ENCODE results near the gene DPP3. TPM values are rescaled to one million over a fixed set of nuclear protein-coding genes. Genes with fewer than 3 reads are reported as not detected.

DPP3 gene
- polyA plus RNA-seq, 1 of the 3 experiments (the other 2 are of a cell fraction) = 70.6 TPM

DNA sequence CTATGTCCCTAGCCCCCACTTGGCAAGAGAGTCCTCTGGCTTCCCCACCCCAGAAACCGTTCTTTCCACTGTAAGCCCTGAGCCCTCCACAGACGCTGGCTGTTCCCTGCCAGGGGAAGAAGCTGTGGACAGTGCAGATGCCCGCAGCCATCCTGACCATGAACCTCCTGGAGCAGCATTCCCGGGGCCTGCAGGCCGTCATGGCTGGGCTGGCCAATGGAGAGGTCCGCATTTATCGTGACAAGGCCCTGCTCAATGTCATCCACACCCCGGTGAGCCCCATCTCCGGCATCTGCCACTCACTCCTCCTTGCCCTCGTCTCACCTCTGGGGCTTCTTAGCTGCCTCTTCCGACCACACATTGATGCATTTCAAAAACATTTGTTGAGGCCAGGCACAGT is 43.4 kb downstream of the DPP3 start:
- Histone ChIP-seq H3K27ac (ENCODE audit: low read depth in 2 of 2, low read length in 1 of 2) (no peak overlapping the region), H3K9ac (no peak overlapping the region)
- no peak for TF ChIP-seq ELF1 (IDR thresholded peaks at IDR 0.05)
- TF ChIP-seq YY1 (IDR thresholded peaks at IDR 0.05; ENCODE audit: low read depth) = no peak
- TF ChIP-seq SIN3A (IDR thresholded peaks at IDR 0.05; ENCODE audit: borderline replicate concordance, low read depth, low read length) = no peak
- TF ChIP-seq FOXJ3 (CRISPR knock-in tag; IDR thresholded peaks at IDR 0.05) = no peak
- TF ChIP-seq PBX3 (IDR thresholded peaks at IDR 0.05) = no peak
- TF ChIP-seq IRF3 (IDR thresholded peaks at IDR 0.05; ENCODE audit: low read depth, low read length) = no peak
- no peak for TF ChIP-seq ZBTB33 (IDR thresholded peaks at IDR 0.05; ENCODE audit: borderline replicate concordance, low read depth)
- no peak for TF ChIP-seq MAX (IDR thresholded peaks at IDR 0.05; ENCODE audit: low read depth)
- TF ChIP-seq FOSL2 (IDR thresholded peaks at IDR 0.05; ENCODE audit: borderline replicate concordance, low read depth) = no peak
- TF ChIP-seq GABPA (IDR thresholded peaks at IDR 0.05; ENCODE audit: low read depth) = no peak
- no peak for TF ChIP-seq CHD2 (IDR thresholded peaks at IDR 0.05; ENCODE audit: low read length, partially characterized antibody)
- no peak for TF ChIP-seq RAD21 (IDR thresholded peaks at IDR 0.05; ENCODE audit: low read length)

GRCh38 chr11:66524304-66525040 is 44.2 kb downstream of the DPP3 start:
- Histone ChIP-seq H3K4me3 (ENCODE audit: low read depth in 2 of 2, low read length in 1 of 2) (no peak overlapping the region), H3K4me1 (ENCODE audit: control insufficient read depth in 1 of 2, insufficient read depth in 2 of 2, low read depth in 1 of 2, low read length in 1 of 2) (no peaks in the 10 kb centered on the region), H4K20me1 (ENCODE audit: insufficient read depth) (no peaks in the 10 kb centered on the region), H3K9me2 (no peaks in the 10 kb centered on the region), H3K27me3 (ENCODE audit: insufficient read depth) (no peaks in the 10 kb centered on the region), H3K4me2 (no peak overlapping the region), H3K9me3 (no peaks in the 10 kb centered on the region), H3F3A (replicated peaks; ENCODE audit: insufficient read depth) (peaks cover 4% of the 10 kb centered on the region), H2AFZ (ENCODE audit: low read depth) (no peak overlapping the region), H3K27ac (ENCODE audit: low read depth in 2 of 2, low read length in 1 of 2) (no peak overlapping the region), H3K36me3 (replicated peaks in 1 of 2; ENCODE audit: control insufficient read depth in 1 of 2, insufficient read depth in 2 of 2, low read length in 1 of 2) (peaks cover 14 to 19% of the 10 kb centered on the region in 2 experiments), H3K79me2 (ENCODE audit: insufficient read depth) (no peaks in the 10 kb centered on the region), H3K9ac (no peak overlapping the region)
- no peak for TF ChIP-seq USF1 (IDR thresholded peaks at IDR 0.05; ENCODE audit: borderline replicate concordance, low read depth)
- DNase-seq = no peak
- ChIA-PET CTCF (no interaction called here), POLR2A (no interaction called here)
- 97% methylated on average over 10 of the region's 10 CpGs for WGBS (ENCODE audit: low lambda C conversion rate)

More for the DNA sequence above, 43.4 kb downstream of the DPP3 start:
- CTCF ChIA-PET = no interaction called here
- Histone ChIP-seq H3K36me3 (replicated peaks in 1 of 2; ENCODE audit: control insufficient read depth in 1 of 2, insufficient read depth in 2 of 2, low read length in 1 of 2) (peaks cover 14 to 21% of the 10 kb centered on the region in 2 experiments), H3K4me1 (ENCODE audit: control insufficient read depth in 1 of 2, insufficient read depth in 2 of 2, low read depth in 1 of 2, low read length in 1 of 2) (no peaks in the 10 kb centered on the region), H3K79me2 (ENCODE audit: insufficient read depth) (no peaks in the 10 kb centered on the region), H4K20me1 (ENCODE audit: insufficient read depth) (no peaks in the 10 kb centered on the region), H3K9me3 (no peaks in the 10 kb centered on the region), H3K9me2 (no peaks in the 10 kb centered on the region), H2AFZ (ENCODE audit: low read depth) (no peak overlapping the region), H3F3A (replicated peaks; ENCODE audit: insufficient read depth) (peaks cover 4% of the 10 kb centered on the region), H3K27me3 (ENCODE audit: insufficient read depth) (no peaks in the 10 kb centered on the region), H3K4me2 (no peak overlapping the region), H3K4me3 (ENCODE audit: low read depth in 2 of 2, low read length in 1 of 2) (no peak overlapping the region)
- POLR2A ChIA-PET = no interaction called here
- no peak for DNase-seq
- WGBS (ENCODE audit: low lambda C conversion rate) = 92% methylated on average over 6 of the region's 11 CpGs
